ENCODE measurements around the gene MEI4.
"Not testable (repeated sequence)": the region's sequence is repeated elsewhere in the genome, so short reads cannot be mapped to it uniquely, and the experiment has no call there.

MEI4 gene

DNA sequence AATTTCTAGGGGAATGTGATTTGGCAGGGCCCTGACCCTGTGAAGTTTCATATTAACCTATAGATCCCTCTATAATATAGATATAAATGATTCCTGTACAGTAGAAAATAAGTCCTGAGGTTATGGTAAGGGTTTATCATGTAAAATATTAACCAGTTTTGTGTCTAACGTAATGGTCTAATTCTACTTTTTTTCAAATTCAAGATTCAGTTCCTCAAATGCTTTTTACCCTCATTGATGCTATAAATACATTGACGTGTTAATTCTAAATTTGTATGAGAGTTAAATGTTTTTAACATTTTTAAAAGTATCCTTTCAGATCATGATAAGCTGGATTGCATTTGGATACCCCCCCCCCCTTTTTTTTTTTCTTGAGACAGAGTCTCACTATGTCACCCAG lies 169.4 kb downstream of the MEI4 start:
- no peak for DNase-seq

DNA sequence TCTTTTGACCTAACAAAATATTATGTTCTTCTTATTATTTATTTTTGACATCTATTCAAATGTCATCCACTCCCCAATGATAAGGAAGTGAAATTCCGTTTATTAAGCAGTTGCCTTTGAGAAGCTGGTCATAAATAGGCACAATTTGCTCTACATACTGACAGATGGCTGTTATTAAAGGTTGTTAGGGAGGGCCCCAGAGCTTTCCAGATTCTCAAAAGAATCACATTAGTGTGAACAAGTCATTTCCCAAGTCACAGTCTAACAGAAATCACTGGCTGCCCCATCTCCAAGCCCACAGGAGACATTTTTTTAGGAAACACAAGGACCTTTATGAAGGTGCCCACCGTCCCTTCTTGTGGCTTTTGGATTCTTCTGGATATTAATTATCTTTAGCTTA lies 172.4 kb downstream of the MEI4 start:
- DNase-seq, result no peak

GRCh38 chr6:77829736-77830135 lies 176.9 kb downstream of the MEI4 start:
- DNase-seq, result no peak

DNA sequence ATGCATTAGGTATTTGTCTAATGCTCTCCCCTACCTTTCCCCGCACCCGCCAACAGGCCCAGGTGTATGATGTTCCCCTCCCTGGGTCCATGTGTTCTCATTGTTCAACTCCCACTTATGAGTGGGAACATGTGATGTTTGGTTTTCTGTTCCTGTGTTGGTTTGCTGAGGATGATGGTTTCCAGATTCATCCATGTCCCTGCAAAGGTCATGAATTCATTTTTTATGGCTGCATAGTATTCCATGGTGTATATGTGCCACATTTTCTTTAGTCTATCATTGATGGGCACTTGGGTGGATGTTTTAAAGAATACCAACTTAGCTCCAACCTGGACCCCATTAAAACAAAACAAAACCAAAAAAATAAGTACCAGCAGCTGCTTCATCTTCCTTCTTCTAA lies 180.9 kb downstream of the MEI4 start:
- DNase-seq, result not testable (repeated sequence)

- DNase-seq, result no peak
Measured at GRCh38 chr6:77834591-77834996, 181.8 kb downstream of the MEI4 start.

GRCh38 chr6:77837034-77837784 lies 184.4 kb downstream of the MEI4 start:
- DNase-seq, result peak; percentile 52

DNA sequence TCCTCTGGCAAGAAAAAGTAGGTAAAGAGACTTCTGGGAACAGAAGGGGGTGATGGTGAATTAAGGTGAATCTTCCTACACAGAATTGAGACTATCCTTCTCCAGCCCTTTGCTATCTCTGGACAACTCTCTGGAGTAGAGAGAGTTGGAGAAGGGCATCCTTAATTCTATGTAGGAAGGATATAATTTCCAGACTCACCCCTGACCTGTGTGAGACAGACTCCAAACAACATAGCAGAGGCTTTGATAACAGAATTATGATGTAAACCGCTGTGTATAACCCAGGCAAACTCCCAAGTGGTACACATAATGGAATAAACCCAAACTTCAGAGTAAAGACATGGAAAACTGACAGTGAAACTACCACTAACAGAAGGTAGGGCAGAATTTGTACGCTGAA lies 186.5 kb downstream of the MEI4 start:
- DNase-seq, result no peak

GRCh38 chr6:77844822-77845221 lies 192.0 kb downstream of the MEI4 start:
- DNase-seq, result no peak

- no peak for DNase-seq
Measured at GRCh38 chr6:77853401-77853800, 200.6 kb downstream of the MEI4 start.

GRCh38 chr6:77856391-77856790 lies 203.6 kb downstream of the MEI4 start:
- no peak for DNase-seq

- no peak for DNase-seq
Measured at GRCh38 chr6:77857421-77857820, 204.6 kb downstream of the MEI4 start.

GRCh38 chr6:77876300-77876699 lies 223.5 kb downstream of the MEI4 start:
- DNase-seq, result no peak

DNA sequence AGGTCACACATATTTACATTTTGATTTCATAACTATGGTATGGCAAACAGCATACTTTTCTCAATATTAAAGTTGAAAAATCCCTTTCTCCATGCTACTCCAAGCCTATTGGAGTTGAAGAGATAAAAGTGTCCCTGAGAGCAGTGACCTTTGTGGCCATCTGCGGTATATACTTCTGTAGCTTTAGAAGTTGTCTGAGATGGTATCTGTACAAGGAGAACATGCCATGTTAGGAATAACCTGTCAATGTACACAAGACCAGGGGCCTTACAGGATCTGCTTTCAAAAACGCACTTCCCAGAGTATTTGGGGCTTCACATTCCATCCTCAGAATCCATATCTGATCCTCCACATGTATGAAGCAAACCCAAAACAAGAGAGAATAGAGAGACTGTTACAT lies 226.7 kb downstream of the MEI4 start:
- no peak for DNase-seq

DNA sequence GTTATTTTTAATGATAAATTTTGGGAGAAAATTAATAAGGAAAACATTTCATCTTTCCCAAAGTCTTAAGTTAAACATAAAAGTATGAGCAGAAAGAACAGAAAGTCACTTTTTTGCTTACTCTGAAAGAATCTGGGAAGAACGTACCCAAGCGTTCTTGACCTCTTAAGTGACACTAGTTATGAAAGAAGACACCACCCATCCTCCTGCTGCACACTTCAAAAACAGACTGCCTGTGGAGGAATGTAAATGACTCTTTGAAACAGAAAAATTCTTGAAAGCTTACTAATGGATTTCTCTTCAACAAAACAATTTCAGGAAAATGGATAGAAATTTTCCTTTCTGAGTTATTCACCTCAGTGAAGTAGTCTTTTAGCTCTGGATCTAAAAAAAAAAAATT lies 227.7 kb downstream of the MEI4 start:
- DNase-seq, result no peak

GRCh38 chr6:77883851-77884250 lies 231.0 kb downstream of the MEI4 start:
- no peak for DNase-seq

- DNase-seq, result no peak
Measured at GRCh38 chr6:77893391-77893790, 240.6 kb downstream of the MEI4 start.

- no peak for DNase-seq
Measured at GRCh38 chr6:77906070-77906469, 253.2 kb downstream of the MEI4 start.

DNA sequence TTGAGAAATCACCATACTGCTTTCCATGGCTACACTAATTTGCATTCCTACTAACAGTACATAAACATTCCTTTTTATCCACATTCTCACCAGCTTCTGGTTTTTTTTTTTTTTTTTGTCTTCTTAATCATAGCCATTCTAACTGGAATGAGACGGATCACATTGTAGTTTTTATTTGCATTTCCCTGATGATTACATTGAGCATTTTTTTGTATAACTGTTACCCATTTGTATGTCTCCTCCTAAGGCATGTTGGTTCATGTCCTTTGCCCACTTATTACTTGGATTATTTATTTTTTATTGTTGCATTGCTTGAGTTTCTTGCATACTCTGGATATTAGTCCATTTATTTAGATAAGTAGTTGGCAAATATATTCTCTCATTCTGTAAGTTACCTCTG lies 258.0 kb downstream of the MEI4 start:
- DNase-seq, result no peak

- DNase-seq, result no peak
Measured at GRCh38 chr6:77926198-77926751, 273.4 kb downstream of the MEI4 start.

DNA sequence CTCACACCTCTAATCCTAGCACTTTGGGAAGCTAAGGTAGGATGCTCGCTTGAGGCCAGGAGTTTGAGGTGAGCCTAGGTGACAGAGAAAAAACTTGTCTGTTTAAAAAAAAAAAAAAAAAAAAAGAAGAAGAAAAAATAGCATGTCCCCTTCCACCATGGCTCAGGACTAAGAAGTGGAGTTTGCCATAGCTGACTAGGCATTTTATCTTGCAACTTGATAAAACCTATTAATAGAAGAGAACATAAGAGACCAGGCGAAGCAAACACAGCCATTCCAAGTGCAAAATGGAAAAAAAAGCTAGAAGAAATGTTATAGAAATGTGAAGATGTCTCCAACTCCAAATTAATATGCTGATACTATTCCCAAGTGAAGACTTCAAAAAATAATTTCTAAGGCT lies 277.5 kb downstream of the MEI4 start:
- DNase-seq, result no peak

DNA sequence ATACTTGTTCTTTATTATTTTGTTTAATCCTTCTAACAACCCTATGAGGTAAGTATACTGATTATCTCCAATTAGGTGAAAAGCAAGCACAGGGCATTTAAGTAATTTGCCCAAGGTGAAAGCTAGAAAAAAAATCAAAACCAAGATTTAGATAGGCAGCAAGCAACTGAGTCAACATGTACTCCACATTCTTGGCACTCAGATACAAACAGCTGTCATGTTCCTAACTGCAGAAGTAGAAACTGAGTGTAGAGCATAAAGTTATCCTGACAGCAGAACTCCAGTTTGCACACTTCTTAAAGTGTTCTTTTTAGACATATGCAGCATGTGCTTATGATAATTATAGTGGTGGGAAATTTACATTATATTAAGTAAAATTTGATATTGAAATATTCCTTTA lies 278.1 kb downstream of the MEI4 start:
- DNase-seq, result no peak

GRCh38 chr6:77962070-77962469 lies 309.2 kb downstream of the MEI4 start:
- no peak for DNase-seq

GRCh38 chr6:77965449-77965848 lies 312.6 kb downstream of the MEI4 start:
- DNase-seq, result no peak

DNA sequence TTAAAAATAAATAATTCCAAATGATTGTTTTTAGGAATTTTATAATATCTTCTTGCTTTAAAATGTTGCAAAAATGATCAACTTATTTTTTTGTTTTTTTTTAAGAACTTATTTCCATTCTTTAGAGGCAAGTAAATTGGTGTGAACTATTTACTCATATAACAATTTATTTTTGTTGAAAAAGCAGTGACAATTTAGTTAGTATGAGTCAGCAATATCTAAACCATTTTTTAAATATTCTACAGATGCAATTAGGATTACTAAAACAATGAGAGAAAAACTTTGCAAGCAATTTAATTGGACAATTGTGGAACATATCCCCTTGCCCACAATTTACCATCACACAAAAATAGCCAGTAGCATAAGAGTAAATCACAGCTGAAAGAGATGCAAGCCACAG lies 319.5 kb downstream of the MEI4 start:
- DNase-seq, result no peak
